Measurements from ENCODE around the gene GJD3.

Gene GJD3

GRCh38 chr17:40343219-40344119 lies 21.1 kb downstream of the GJD3 start:
- DNase-seq (ENCODE audit: insufficient read length) (no peak), FAIRE-seq (no peak)
- TF ChIP-seq POLR2AphosphoS5 (IDR thresholded peaks at IDR 0.05; ENCODE audit: low read depth, low read length) (no peak), POLR2A (IDR thresholded peaks at IDR 0.05; ENCODE audit: low read depth, low read length) (no peak), TAF1 (IDR thresholded peaks at IDR 0.05; ENCODE audit: borderline replicate concordance, low read depth, low read length) (no peak)

DNA sequence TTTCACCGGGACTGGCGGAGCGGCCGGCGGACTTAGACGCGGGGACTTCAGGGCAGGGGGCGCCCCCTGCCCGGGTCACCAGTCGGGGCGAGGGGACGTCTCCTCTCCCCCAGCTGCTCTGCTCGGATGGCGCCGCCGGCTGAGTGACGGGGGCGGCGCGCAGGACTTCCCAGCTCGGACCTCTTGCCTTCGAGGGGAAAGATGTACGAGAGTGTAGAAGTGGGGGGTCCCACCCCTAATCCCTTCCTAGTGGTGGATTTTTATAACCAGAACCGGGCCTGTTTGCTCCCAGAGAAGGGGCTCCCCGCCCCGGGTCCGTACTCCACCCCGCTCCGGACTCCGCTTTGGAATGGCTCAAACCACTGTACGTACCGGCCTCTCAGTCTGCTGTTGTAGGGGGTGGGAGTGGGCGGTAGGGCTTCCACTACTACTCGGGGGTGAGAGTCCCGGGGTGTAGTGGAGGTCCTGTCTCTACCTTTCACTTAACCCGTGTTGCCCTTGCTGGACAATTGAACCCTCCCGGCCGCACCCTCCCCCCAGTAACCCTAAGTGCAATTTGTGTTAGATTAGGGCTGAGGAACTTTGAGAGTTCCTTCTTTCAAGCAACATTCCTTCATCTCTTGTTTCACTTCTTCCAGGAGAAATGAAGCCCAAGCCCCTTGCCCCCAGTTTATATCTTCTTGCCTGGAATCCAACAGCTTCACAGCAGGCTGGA lies 21.9 kb downstream of the GJD3 start:
- FAIRE-seq (no peak), DNase-seq (ENCODE audit: insufficient read length) (no peak)
- TF ChIP-seq TAF1 (IDR thresholded peaks at IDR 0.05; ENCODE audit: borderline replicate concordance, low read depth, low read length) (no peak), POLR2AphosphoS5 (IDR thresholded peaks at IDR 0.05; ENCODE audit: low read depth, low read length) (no peak), POLR2A (IDR thresholded peaks at IDR 0.05; ENCODE audit: low read depth, low read length) (no peak)

- TF ChIP-seq TAF1 (IDR thresholded peaks at IDR 0.05; ENCODE audit: borderline replicate concordance, low read depth, low read length) (no peak), POLR2A (IDR thresholded peaks at IDR 0.05; ENCODE audit: low read depth, low read length) (no peak), POLR2AphosphoS5 (IDR thresholded peaks at IDR 0.05; ENCODE audit: low read depth, low read length) (no peak)
- DNase-seq (ENCODE audit: insufficient read length), result no peak
- FAIRE-seq, result no peak
Observed at GRCh38 chr17:40341808-40342503, 22.6 kb downstream of the GJD3 start.

DNA sequence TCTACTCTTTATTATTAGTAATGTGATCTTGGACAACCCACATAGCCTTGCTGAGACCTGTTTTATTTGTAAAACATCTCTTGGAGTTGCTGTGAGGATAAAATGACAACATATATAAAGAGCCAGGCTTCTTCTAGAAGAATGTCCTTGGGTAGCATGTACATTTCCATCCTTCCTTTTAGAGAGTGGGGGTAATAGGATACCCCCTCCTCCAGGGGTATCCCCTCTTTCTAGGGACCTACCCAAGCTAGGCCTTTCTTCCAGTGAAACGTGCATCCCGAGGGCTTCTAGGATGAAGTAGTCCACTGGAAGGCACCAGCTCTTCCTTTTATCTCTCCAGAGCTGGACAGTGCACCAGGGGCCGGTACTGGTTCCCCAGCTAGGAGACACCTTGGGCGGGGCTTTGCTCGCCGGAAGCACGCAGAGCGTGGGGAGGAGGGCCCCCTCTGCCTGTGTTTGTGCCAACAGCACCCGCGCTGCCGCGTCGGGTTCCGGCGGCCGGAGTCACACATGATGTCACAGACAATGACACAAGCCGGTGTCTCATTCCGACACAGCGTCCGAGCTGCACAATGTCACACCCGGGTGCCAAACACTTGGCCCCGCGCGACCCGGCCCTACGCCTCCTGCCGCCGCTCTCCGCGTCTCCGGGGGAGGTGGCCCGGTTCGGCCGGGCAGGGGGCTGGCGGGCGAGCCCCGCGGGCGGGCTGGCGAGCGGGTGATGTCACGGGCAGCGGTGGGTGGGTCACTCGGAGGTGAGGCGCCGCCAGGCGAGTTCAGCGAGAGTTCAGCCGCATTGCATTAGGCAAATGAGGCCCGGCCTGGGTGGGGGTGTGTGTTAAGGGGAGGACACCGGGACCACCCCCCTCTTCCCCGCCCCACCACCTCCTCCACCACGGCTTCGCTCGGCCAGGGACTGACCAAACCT lies 23.4 kb downstream of the GJD3 start:
- no peak for TF ChIP-seq POLR2AphosphoS5 (IDR thresholded peaks at IDR 0.05; ENCODE audit: low read depth, low read length)
- 0 out of 2 replicates have a peak, but pooled peaks have one; percentile 27 for TF ChIP-seq TAF1 (IDR thresholded peaks at IDR 0.05; ENCODE audit: borderline replicate concordance, low read depth, low read length)
- TF ChIP-seq POLR2A (IDR thresholded peaks at IDR 0.05; ENCODE audit: low read depth, low read length), result peak; percentile 35; the same call in 1 of the 2 replicates
- peak; percentile 79 for DNase-seq (ENCODE audit: insufficient read length)
- peak; percentile 91 for FAIRE-seq

DNA sequence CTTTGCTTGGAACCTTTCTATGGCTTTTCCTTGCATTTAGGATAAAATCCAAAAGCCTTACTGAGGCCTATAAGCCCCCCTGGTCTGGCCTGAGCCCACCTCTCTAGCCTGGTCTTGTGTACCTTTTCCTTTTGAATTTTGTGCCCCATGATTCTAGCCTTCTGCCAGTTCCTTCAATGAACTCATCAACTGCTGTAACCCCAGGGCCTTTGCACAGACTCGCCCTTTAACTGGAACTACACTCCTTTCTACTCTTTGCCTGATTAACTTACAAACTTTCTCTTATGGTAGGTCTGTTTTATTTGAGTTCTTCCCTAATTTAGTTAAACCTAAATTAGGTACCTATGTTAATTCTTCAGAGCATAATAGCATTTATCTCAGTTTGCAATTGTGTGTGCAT lies 24.2 kb downstream of the GJD3 start:
- FAIRE-seq (no peak), DNase-seq (ENCODE audit: insufficient read length) (no peak)
- TF ChIP-seq POLR2AphosphoS5 (IDR thresholded peaks at IDR 0.05; ENCODE audit: low read depth, low read length) (no peak), POLR2A (IDR thresholded peaks at IDR 0.05; ENCODE audit: low read depth, low read length) (no peak), TAF1 (IDR thresholded peaks at IDR 0.05; ENCODE audit: borderline replicate concordance, low read depth, low read length) (no peak)

- TF ChIP-seq POLR2AphosphoS5 (IDR thresholded peaks at IDR 0.05; ENCODE audit: low read depth, low read length), result no peak
- no peak for TF ChIP-seq TAF1 (IDR thresholded peaks at IDR 0.05; ENCODE audit: borderline replicate concordance, low read depth, low read length)
- no peak for TF ChIP-seq POLR2A (IDR thresholded peaks at IDR 0.05; ENCODE audit: low read depth, low read length)
- FAIRE-seq, result no peak
- DNase-seq (ENCODE audit: insufficient read length), result no peak
Observed at GRCh38 chr17:40338941-40339649, 25.4 kb downstream of the GJD3 start.

DNA sequence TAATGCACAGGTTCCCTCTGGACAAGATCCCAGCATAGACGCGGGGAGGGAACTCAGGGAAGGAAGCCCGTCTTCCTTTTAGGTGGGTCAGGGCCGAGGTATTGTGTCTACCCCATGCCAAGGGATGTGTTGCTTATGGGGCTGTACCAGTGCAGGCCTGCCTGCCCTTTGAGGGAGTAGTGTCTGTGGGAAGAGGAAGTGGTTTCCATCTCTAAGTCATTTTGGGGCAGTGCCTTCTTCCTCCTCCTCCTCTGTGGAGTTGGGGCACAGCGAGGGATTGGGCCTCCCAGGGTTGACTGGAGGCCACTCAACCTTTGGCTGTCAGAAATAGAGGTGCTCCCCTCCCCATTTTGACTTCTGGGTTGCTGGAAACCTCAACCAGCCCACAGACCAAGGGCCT lies 26.5 kb downstream of the GJD3 start:
- DNase-seq (ENCODE audit: insufficient read length) (no peak), FAIRE-seq (no peak)
- TF ChIP-seq TAF1 (IDR thresholded peaks at IDR 0.05; ENCODE audit: borderline replicate concordance, low read depth, low read length), result no peak
- no peak for TF ChIP-seq POLR2AphosphoS5 (IDR thresholded peaks at IDR 0.05; ENCODE audit: low read depth, low read length)
- no peak for TF ChIP-seq POLR2A (IDR thresholded peaks at IDR 0.05; ENCODE audit: low read depth, low read length)

- FAIRE-seq (no peak), DNase-seq (ENCODE audit: insufficient read length) (no peak)
- no peak for TF ChIP-seq POLR2A (IDR thresholded peaks at IDR 0.05; ENCODE audit: low read depth, low read length)
- no peak for TF ChIP-seq POLR2AphosphoS5 (IDR thresholded peaks at IDR 0.05; ENCODE audit: low read depth, low read length)
- no peak for TF ChIP-seq TAF1 (IDR thresholded peaks at IDR 0.05; ENCODE audit: borderline replicate concordance, low read depth, low read length)
Observed at GRCh38 chr17:40337351-40337750, 27.2 kb downstream of the GJD3 start.

- TF ChIP-seq TAF1 (IDR thresholded peaks at IDR 0.05; ENCODE audit: borderline replicate concordance, low read depth, low read length) (no peak), POLR2A (IDR thresholded peaks at IDR 0.05; ENCODE audit: low read depth, low read length) (no peak), POLR2AphosphoS5 (IDR thresholded peaks at IDR 0.05; ENCODE audit: low read depth, low read length) (no peak)
- FAIRE-seq (no peak), DNase-seq (ENCODE audit: insufficient read length) (no peak)
Observed at GRCh38 chr17:40335620-40336019, 28.9 kb downstream of the GJD3 start.
